HG03039 (cell line): ENCODE results near the gene ZNF555.
A peak's percentile ranks its signal among the peaks of the same experiment; 100 is the strongest.
"Not testable (repeated sequence)": the region's sequence is repeated elsewhere in the genome, so short reads cannot be mapped to it uniquely, and the experiment has no call there.

Experiments used
- ATAC-seq: cut with Tn5 transposase; IDR thresholded peaks from one replicate; pipeline ENCODE4 v1.9.1; 2021; ENCODE audit warnings: mild to moderate bottlenecking, moderate library complexity; ENCODE audit not compliant: unreplicated experiment

The ZNF555 gene

DNA sequence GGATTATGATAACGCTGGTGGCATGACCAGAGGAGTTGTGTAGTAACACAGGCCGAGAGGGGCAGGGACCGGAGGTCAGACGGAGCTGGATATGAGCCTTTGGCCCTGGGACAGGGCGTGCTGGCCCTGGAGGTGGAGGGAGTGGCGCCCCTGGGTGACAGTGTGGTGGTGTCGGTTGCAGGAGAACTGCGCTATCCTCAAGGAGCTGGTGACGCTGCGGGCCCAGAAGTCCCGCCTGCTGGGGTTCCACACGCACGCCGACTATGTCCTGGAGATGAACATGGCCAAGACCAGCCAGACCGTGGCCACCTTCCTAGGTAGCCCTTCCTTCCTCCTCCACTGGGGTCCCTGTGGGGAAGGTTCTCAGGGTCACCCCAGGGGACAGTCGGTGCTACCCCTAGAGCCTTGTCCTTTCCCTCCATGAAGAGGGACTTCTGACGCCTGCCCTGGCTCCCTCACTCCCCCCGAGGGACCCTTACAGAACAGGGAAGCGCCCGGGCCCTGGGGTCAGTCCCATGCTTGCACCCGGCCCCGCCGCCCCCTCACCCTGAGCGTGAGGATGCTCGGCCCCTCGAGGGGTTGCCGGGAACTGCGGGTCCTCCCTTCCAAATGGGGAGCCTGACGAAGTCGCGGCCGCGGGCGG is 34.4 kb upstream of the ZNF555 start:
- ATAC-seq = no peak

DNA sequence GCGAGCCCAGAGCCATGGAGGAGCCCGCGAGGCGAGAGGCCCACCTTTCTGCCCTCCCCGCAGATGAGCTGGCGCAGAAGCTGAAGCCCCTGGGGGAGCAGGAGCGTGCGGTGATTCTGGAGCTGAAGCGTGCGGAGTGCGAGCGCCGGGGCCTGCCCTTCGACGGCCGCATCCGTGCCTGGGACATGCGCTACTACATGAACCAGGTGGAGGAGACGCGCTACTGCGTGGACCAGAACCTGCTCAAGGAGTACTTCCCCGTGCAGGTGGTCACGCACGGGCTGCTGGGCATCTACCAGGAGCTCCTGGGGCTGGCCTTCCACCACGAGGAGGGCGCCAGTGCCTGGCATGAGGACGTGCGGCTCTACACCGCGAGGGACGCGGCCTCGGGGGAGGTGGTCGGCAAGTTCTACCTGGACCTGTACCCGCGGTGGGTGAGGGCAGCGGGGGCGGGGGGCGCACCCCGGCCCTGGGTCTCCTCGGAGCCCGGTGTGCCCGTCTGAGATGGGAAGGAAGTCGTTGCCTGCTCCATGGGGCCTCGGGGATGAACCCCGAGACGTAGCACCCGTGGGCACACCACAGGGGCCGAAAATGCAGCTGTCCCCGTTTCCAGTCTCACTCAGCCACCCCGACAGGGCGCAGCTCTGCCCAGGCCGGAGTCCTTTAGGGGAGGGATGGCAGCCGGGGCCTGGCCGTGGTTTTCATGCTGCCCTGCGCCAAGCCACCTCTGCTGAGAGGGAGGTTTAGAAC is 33.7 kb upstream of the ZNF555 start:
- ATAC-seq = no peak

DNA sequence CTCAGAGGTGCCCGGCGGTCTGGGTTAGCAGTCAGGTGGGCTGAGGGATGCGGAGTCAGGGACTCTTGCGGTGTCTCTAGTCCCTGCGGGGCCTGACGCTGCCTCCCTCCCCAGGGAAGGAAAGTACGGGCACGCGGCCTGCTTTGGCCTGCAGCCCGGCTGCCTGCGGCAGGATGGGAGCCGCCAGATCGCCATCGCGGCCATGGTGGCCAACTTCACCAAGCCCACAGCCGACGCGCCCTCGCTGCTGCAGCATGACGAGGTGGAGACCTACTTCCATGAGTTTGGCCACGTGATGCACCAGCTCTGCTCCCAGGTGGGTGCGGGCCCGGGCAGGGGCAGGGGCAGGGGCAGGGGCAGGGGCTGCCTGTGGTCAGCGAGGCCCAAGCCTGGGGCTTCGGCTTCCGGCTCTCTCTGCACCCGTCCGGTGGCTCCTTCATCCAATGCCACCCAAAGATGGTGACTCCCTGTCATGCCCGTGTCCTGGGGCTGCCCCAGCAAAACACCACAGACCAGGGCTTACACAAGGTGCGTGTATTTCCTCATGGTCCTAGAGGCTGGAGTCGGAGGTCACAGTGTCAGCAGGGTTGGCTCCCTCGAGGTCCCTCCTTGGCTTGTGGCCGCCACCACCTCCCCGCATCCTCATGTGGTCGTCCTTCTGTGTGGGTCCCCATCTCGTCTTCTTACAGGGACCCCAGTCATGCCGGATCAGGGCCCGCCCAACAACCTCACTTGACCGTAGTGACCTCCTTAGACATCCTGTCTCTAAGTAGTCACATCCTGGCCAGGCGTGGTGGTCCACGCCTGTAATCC is 32.9 kb upstream of the ZNF555 start:
- no peak for ATAC-seq

DNA sequence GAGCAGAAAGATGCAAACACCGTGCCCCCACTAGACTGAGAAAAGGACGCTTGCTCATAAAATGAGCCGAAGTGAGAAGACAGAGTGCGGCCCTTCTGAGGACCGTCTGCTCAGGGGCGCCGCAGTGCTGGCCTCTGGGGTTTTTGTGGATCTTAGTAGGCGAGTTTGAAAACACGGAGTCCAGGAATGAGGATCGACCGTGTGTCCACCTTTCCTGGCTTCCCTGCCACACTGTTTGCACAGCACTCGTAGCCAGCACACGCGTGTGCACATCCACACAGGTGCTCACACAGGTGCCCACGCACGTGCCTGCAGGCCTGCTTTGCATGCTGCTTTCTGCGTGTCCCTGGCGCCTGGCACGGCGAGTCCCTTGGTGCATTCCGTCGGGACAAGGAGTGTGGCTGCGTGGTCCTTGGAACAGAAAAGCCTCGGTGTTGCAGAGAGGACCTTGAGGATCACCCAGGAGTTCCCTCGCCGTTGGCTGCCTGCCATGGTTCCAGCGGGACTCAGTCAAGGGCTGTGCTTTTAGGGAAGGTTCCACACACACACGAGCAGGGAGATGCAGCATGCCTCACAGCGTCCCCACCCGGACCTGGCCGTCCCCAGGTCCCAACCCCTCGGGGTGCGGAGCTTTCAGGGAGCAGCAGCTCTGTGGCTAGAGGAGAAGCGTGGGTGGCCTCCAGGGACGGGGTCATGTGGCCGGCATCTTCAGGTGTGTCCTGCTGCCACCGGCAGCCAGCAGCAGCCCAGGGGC is 31.7 kb upstream of the ZNF555 start:
- no peak for ATAC-seq

DNA sequence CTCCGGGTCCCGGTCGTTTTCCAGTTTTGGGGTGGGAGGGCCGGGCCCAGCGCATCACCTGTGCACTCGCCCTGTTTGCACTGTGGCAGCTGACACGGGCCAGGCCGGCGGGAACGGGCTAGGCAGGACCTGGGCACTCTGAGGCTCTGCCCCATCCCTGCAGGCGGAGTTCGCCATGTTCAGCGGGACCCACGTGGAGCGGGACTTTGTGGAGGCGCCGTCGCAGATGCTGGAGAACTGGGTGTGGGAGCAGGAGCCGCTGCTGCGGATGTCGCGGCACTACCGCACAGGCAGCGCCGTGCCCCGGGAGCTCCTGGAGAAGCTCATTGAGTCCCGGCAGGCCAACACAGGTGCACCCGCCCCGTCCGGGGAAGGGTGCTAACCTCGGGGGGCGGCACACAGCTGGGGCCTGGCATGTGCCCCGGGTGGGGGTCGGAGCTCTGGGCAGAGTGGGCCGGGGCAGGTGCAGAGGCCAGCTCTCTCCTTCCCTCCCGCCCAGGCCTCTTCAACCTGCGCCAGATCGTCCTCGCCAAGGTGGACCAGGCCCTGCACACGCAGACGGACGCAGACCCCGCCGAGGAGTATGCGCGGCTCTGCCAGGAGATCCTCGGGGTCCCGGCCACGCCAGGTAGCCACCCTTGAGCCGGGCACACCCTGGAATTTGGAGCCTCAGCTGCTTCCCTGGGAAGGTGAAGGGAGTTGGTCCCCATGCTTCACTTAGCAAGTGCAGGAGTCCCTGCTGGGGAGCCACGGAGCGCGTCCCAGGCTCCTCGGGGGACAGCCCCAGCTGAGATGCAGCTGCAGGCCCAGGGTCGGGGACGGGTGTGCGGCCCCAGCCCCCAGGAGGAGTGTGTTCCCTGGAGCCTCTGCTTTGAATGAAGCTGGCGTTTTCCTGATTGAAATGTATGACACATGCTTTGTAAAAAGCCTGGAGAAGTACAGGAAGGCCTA is 30.9 kb upstream of the ZNF555 start:
- ATAC-seq = no peak

DNA sequence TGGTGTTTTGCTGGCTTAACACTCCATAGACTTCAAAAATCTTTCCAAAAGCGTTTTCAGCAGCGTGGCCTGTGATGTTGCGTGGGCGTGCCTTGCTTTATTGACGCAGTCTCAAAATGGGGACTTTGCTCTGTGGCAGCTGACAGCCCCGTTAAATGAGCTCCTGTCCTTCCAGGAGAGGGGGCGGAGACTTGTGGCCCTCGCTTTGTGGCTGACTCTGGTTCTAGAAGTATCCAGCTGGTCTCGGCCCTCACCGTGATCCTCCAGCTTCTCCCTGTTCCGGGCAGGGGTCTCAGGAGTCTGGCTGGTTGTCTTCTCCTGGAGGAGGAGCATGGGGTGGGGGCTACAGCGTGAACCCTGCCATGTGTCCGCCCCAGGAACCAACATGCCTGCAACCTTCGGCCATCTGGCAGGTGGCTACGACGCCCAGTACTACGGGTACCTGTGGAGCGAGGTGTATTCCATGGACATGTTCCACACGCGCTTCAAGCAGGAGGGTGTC is 30.0 kb upstream of the ZNF555 start:
- ATAC-seq = no peak

DNA sequence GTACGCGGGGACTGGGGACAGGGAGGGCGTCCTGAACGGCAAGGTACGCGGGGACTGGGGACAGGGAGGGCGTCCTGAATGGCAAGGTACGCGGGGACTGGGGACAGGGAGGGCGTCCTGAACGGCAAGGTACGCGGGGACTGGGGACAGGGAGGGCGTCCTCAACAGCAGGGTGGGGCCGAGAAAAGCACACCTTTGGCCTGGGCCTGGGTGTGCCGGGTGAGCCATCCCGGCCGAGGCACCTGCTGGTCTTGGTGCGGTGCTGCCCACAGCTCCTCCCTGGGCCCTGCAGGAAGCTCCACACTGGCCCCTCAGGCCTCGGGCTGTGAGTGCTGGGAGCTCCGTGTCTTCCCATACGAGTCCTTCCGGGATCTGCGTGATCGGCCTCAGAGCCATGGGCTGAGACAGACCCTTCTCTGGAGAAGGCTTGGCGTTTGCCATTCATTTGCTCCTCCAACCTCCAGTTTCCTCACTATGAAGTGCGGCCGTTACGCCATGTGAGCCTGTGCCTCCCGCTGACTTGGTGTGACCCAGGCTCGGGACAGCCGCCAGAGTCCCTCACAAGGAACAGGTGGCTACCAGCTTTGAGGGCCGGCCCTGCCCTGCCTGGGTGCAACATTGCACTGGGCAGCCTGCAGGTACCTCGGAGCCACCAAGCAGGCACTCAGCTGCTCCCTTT is 29.4 kb upstream of the ZNF555 start:
- no peak for ATAC-seq

DNA sequence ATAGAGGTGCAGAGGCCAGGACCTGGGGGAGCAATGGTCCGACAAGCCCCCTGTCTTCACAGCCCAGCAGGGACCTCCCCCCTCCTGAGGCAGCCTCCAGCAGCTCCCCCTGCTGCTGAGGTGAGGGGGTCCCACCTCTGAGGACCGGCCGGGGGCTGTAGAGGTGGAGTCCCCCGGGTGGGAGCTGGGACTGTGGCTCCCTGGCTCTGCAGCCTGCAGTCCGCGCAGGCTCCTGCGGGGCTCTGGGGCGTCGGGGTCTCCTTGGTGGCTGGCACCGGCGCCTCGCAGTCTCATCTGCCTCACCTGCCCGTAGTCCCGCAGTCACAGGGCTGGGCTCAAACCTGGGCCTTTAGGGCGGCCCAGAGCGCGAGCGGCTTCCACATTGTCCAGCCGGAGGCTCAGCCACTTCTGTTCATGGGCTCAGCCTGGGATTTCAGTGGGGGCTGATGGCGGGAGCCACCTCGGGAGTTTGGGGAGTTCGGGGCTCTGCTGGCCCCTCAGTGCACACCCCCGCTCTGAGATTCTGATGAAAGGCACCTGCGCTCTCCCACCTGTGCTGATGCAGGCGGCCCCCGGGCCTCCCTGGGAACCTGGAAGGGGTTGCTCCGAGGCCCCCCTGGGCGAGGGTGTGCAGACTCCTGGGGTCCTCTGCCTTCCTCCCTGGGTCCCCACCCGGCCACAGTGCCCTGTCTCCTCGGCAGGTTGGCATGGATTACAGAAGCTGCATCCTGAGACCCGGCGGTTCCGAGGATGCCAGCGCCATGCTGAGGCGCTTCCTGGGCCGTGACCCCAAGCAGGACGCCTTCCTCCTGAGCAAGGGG is 28.7 kb upstream of the ZNF555 start:
- ATAC-seq = no peak

DNA sequence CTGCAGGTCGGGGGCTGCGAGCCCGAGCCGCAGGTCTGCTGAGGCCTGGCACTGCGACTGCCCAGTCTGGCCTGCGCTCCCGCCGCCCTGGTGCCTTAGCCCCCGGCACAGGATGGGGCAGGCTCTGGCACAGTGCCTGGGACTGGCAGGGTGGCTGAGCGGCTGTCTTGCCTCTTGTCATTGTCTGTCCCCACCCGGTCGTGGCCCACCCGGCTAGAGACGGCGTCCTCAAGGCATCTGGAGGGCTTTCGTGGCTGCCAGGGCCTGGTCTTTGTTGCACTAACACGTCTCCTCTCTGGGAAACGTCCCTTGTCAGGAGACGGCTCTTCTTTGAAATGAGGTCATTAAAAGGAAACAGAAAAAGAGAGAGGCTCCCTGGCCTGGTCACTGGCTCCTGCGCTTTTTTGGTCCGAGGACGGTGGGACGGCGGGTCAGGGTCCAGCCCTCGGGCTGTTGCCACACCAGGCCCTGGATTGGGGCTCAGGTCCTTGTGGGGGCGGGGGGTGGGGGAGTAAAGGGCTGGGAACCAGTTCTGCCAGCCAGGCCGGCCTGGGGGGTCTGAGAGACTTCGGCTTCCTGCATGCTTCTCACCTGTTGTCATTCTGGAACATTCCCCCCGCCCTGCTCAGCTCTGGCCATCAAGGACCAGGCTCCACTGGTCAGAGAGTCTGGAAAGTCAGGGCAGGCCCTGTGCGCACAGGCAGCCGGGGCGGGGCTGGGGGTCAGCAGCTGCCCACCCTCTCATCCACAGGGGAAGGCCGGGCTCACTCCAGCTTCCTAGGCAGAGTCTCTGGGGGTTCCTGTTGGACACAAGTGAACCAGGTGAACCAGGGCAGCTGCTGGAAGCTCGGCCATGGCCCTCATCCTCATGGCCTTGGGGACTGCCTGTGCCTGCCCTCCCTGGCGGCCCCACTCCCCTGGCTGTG is 27.8 kb upstream of the ZNF555 start:
- ATAC-seq = no peak

DNA sequence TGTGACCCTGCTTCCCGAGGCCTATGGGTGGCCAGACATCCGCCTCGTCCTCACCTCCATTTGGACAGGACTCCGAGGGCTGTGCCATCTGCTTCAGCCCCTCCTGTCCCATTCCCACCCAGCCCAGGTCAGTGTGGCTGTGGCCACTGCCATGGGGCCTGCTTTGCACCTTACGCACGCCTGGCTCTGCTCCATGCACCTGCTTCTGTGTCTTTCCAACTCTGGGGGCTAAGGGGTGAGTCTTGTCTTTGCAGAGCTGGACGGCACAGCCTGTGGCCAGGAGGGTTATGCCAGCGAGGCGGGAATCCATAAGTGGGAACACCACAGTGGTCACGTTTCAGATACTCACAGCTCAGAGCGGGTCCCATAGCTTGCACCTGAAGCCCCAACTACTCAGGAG is 26.8 kb upstream of the ZNF555 start:
- no peak for ATAC-seq

DNA sequence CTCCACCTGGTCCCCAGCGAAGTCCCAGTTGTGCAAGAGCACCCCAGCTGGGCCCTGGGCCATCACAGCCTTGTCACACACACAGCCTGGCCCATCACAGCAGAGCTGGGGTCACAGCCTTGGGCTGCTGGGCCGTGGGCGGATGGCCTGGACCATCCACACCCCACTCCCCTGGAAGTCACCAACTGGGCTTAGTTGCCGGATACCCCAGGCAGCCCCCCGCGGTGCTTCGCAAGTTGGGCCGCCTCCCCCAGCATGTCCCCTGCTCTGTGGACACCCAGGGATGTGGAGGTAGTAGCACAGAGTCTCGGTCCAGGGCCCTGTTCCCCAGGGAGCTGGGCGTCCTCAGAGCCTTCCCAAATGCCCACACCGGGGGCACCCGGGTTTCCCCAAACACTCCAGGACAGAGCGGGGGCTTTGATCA is 26.1 kb upstream of the ZNF555 start:
- no peak for ATAC-seq

DNA sequence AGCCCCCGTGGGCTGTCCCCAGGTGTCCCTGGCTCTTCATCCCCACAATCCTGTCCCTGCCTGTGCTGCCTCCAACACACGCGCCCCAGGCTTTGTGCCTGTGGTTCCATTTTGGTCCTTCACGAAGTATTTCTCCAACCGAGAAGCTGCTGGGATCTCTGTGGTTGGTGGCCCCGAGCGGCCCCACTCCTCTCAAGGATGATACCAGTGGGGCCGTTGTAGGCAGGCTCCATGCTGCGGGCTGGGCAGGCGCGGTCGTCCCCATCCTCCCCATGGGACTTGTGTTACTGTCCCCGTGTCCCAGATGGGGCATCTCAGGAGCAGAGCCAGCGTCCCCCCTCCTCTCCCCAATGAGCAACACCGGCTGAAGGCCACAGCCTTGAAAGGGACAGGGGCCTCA is 25.4 kb upstream of the ZNF555 start:
- no peak for ATAC-seq

DNA sequence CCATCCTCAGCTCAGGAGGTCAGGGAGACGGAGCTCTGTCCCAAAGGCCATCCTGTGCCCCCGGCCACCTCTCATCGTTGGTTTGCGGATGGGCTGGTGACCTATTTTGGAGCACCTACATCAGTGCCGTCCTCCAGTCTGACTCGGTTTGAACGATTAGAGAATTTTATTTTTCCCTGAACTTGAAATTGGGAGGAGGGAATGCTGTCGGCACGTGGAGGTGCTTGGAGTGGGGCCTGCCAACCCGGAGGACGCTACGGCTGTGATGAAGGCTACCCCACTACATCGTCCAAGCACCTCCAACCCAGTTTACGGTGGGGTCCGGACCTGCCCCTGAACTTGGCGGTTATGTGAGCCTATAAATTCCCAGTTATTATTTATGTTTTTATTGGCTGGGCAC is 24.6 kb upstream of the ZNF555 start:
- no peak for ATAC-seq

DNA sequence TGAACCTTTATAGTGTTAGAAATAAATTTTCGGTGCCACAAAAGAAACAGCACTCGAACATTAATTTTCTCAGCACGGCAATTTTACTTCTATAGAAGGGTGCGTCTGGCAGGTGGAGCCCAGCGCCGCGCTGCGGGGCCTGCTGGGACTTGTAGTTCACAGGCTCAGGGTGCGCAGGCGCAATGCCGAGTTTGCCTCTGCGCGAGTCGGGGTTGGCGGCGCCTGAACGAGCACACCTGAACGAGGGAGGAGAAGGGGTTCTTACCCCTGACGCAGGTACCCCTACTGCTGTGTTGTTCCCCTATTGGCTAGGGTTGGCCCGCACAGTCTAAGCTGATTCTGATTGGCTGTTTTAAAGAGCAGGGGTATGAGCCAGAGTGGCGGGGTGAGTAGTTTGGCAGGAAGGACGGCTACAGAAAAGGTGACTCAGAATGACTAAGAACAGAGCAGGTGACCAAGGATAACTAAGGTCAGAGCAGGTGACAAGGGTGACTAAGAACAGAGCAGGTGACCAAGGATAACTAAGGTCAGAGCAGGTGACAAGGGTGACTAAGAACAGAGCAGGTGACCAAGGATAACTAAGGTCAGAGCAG is 23.9 kb upstream of the ZNF555 start:
- ATAC-seq = not testable (repeated sequence)

DNA sequence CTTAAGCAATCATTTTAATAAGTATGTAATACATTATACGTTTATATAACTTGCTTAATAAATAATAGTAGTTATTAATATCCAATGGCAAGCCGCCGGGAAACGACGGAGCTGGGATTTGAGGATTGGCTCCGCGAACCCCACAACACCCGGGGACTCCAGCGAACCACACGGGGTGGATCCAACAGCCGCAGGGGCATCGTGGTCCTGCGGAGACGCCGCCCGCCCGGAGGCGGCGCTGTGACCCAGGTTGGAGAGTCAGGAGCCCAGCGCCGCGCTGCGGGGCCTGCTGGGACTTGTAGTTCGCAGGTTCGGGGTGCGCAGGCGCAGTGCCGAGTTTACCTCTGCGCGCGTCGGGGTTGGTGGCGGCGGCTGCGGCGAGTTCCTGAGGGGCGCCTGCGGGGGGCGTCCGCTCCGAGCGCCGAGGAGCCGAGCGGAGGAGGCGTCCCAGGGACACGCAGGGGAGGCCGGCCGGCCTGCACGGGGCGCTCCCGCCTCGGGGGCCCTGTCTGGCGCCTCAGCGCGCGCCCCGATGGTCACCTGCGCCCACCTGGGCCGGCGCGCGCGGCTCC is 21.6 kb upstream of the ZNF555 start, which contains the start of gene ZNF554:
Gene ZNF554 (plus strand): TSS at position 329 of the 572 bp plus-strand sequence. CDS start 204 bp downstream, at position 533.
- ATAC-seq = peak; percentile 80

DNA sequence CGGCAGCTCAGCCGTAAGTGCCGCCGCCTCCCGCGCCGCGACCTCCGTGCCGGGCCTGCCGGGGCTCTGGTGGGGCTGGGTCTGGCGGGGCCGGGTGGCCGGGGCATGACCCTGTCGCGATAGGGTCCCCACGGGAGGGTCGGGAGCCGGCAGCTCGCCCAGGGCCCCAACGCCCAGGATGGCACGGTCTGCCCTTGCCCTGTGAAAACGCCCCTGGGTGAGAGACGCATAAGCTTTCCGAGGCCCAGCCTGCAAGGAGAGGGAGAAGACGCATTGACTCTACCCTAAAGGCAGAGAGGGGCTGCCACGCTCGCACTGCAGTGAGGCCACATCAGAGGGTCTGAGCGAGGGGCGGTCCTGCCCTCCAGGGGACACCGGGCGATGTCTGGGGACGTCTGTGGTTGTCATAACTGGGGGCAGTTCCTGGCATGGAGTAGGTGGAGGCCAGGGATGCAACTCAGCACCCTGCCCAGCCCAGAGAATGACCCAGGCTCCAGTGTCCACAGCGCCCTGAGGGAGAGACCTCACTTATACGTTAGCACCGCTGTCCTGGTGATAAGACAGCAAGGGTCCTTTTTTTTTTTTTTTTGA is 21.1 kb upstream of the ZNF555 start:
- no peak for ATAC-seq
